Stimulated activated CD8-positive, alpha-beta memory T cell treated with anti-CD3 and anti-CD28 coated beads, Interleukin-12 subunit alpha, Interleukin-12 subunit beta, amount 100 ng/mL, for 24 hours (primary cell): Measurements from ENCODE around the gene KMT5B.

Experiments
- DNase-seq: peaks from one replicate; pipeline ENCODE4 v3.0.0-alpha.2; 2020; ENCODE audit errors: extremely low read depth

The KMT5B gene

GRCh38 chr11:68146010-68146540, 67.0 kb downstream of the KMT5B start:
- no peak for DNase-seq

- no peak for DNase-seq
Measured at GRCh38 chr11:68145120-68145866, 67.8 kb downstream of the KMT5B start.

- no peak for DNase-seq
Measured at GRCh38 chr11:68143310-68143689, 69.8 kb downstream of the KMT5B start.

- DNase-seq, result no peak
Measured at GRCh38 chr11:68142441-68143309, 70.4 kb downstream of the KMT5B start.

- peak; percentile 7 for DNase-seq
Measured at GRCh38 chr11:68142028-68142412, 71.1 kb downstream of the KMT5B start.

GRCh38 chr11:68141246-68142027, 71.7 kb downstream of the KMT5B start:
- DNase-seq, result no peak

GRCh38 chr11:68140496-68141245, 72.4 kb downstream of the KMT5B start:
- no peak for DNase-seq

GRCh38 chr11:68138237-68138636, 74.9 kb downstream of the KMT5B start:
- DNase-seq, result no peak

GRCh38 chr11:68137833-68138232, 75.3 kb downstream of the KMT5B start:
- no peak for DNase-seq

- DNase-seq, result no peak
Measured at GRCh38 chr11:68136866-68137265, 76.2 kb downstream of the KMT5B start.

GRCh38 chr11:68135161-68135560, 77.9 kb downstream of the KMT5B start:
- no peak for DNase-seq

GRCh38 chr11:68133761-68134160, 79.3 kb downstream of the KMT5B start:
- DNase-seq, result no peak

GRCh38 chr11:68130121-68130520, 83.0 kb downstream of the KMT5B start:
- no peak for DNase-seq

GRCh38 chr11:68128682-68129327, 84.3 kb downstream of the KMT5B start:
- DNase-seq, result no peak

GRCh38 chr11:68127714-68128681, 85.1 kb downstream of the KMT5B start:
- no peak for DNase-seq

GRCh38 chr11:68125164-68125563, 87.9 kb downstream of the KMT5B start:
- no peak for DNase-seq

- no peak for DNase-seq
Measured at GRCh38 chr11:68122936-68123539, 90.1 kb downstream of the KMT5B start.

GRCh38 chr11:68121067-68121899, 91.8 kb downstream of the KMT5B start, which contains the start of gene CHKA:
CHKA (minus strand) TSS chr11:68121388; CDS start chr11:68121177, 211 bp downstream.
- peak; percentile 69 for DNase-seq
